Prostate gland (tissue), 2 donors: ENCODE results near the gene CHID1. TPM values are rescaled to one million over a fixed set of nuclear protein-coding genes. Genes with fewer than 3 reads are reported as not detected.

ENCODE experiments used
- DNase-seq: peaks from one replicate; pipeline ENCODE4 v3.0.0-alpha.2; 2019; ENCODE audit warnings: low spot score
- H3K27ac ChIP-seq, 2 donors: fragments of 200-600 bp; sonication (generic); 2 replicates each; pipeline ENCODE4 v1.5.1; 2017 to 2019
- H3K27me3 ChIP-seq: fragments of 200-600 bp; sonication (generic); replicated peaks from 2 replicates; pipeline ENCODE4 v1.5.1; 2019; ENCODE audit not compliant: insufficient read depth
- H3K36me3 ChIP-seq, 2 donors: fragments of 200-600 bp; sonication (generic); 1 replicate in 1 of 2; 2 replicates in 1 of 2; pipeline versions ENCODE4 v1.5.1 to v1.8.1; 2017 to 2019
- H3K4me1 ChIP-seq: fragments of 200-600 bp; sonication (generic); replicated peaks from 2 replicates; pipeline ENCODE4 v1.5.1; 2019
- H3K4me3 ChIP-seq, 2 donors: fragments of 200-600 bp; sonication (generic); 2 replicates each; pipeline ENCODE4 v1.5.1; 2017 to 2019
- H3K9me3 ChIP-seq: fragments of 200-600 bp; sonication (generic); 2 replicates; pipeline ENCODE4 v1.5.1; 2017
- CTCF ChIP-seq, 4 experiments: fragments of 200-600 bp in 2 of 4; fragments of 450-650 bp in 2 of 4; sonication (generic) in 2 of 4; IDR thresholded peaks; 1 replicate in 3 of 4; 2 replicates in 1 of 4; pipeline ENCODE4 v1.5.1; 2016 to 2019; ENCODE audit warnings: antibody characterized with exemption in 4 of 4, mild to moderate bottlenecking in 2 of 4, moderate library complexity in 2 of 4
- POLR2A ChIP-seq: fragments of 450-650 bp; IDR thresholded peaks from one replicate; pipeline ENCODE4 v1.6.1; 2016; ENCODE audit warnings: antibody characterized with exemption, mild to moderate bottlenecking
- POLR2AphosphoS5 ChIP-seq: sonication (generic); formaldehyde crosslinking; IDR thresholded peaks from one replicate; pipeline ENCODE4 v1.6.1; 2017; ENCODE audit warnings: antibody characterized with exemption
- WGBS: methylation state at CpG from one replicate; pipeline ENCODE4 v1.1.5; 2018; 5-methylcytosine and 5-hydroxymethylcytosine counted together
- intact Hi-C: fragments of 100-400 bp; cut with DNase I; formaldehyde crosslinking; loops from one replicate; pipeline ENCODE4 v1.14.2; 2022
- total RNA-seq, 2 donors: library from RNA; depleted of rRNA; stranded (reverse); fragments of >200 nt; gene quantifications; one replicate each; pipeline ENCODE4 v1.1.0, GENCODE V29; 2016

CHID1 gene
- total RNA-seq, 2 donors from 2014 or later, result 107 to 145 TPM

GRCh38 chr11:863023-863909 is 47.3 kb downstream of the CHID1 start:
- Histone ChIP-seq H3K27me3 (no peaks in the 10 kb centered on the region), H3K4me3 (no peak overlapping the region), H3K4me1 (no peaks in the 10 kb centered on the region), H3K9me3 (no peaks in the 10 kb centered on the region), H3K36me3 (no peaks in the 10 kb centered on the region), H3K27ac (no peak overlapping the region)
- WGBS, result 77% methylated on average over 24 of the region's 24 CpGs
- no peak for TF ChIP-seq POLR2AphosphoS5
- TF ChIP-seq CTCF (IDR thresholded peaks at IDR 0.05), result no peak
- no peak for TF ChIP-seq POLR2A
- intact Hi-C loops, result no loop called here
- no peak for DNase-seq

GRCh38 chr11:862696-863022 is 48.0 kb downstream of the CHID1 start:
- no peak for DNase-seq
- no peaks in the 10 kb centered on the region for H3K27me3 ChIP-seq
- no peak overlapping the region for H3K27ac ChIP-seq
- no peaks in the 10 kb centered on the region for H3K9me3 ChIP-seq
- no peaks in the 10 kb centered on the region for H3K36me3 ChIP-seq
- intact Hi-C loops, result no loop called here
- H3K4me1 ChIP-seq, result no peaks in the 10 kb centered on the region
- no peak for TF ChIP-seq CTCF (IDR thresholded peaks at IDR 0.05)
- TF ChIP-seq POLR2A, result no peak
- no peak for TF ChIP-seq POLR2AphosphoS5
- no peak overlapping the region for H3K4me3 ChIP-seq
- 63% methylated on average over 12 of the region's 12 CpGs for WGBS

GRCh38 chr11:862081-862661 is 48.4 kb downstream of the CHID1 start:
- Histone ChIP-seq H3K27ac (no peak overlapping the region), H3K9me3 (no peaks in the 10 kb centered on the region), H3K4me1 (no peaks in the 10 kb centered on the region), H3K36me3 (no peaks in the 10 kb centered on the region), H3K27me3 (no peaks in the 10 kb centered on the region), H3K4me3 (no peak overlapping the region)
- WGBS, result 30% methylated on average over 20 of the region's 20 CpGs
- intact Hi-C loops, result no loop called here
- TF ChIP-seq POLR2AphosphoS5 (no peak), POLR2A (no peak), CTCF (IDR thresholded peaks at IDR 0.05) (no peak)
- DNase-seq, result no peak

GRCh38 chr11:861105-861479 is 49.5 kb downstream of the CHID1 start:
- Histone ChIP-seq H3K27me3 (no peaks in the 10 kb centered on the region), H3K4me3 (no peak overlapping the region), H3K27ac (no peak overlapping the region), H3K9me3 (no peaks in the 10 kb centered on the region), H3K4me1 (no peaks in the 10 kb centered on the region), H3K36me3 (no peaks in the 10 kb centered on the region)
- no peak for DNase-seq
- 96% methylated on average over 13 of the region's 14 CpGs for WGBS
- no peak for TF ChIP-seq POLR2AphosphoS5
- TF ChIP-seq CTCF (IDR thresholded peaks at IDR 0.05), result no peak
- TF ChIP-seq POLR2A, result no peak
- intact Hi-C loops, result no loop called here
